SK-N-SH (cell line): Measurements from ENCODE around the gene NUMBL.

Source experiments
- CTCF ChIP-seq: fragments of 200-600 bp; sonication (generic); IDR thresholded peaks from 2 replicates; pipeline ENCODE4 v1.6.1; 2017; ENCODE audit warnings: antibody characterized with exemption, mild to moderate bottlenecking, moderate library complexity
- EP300 ChIP-seq, 2 experiments: IDR thresholded peaks; 2 replicates each; pipeline versions ENCODE4 v1.4.0 to v1.6.1; 2012; ENCODE audit warnings: borderline replicate concordance in 1 of 2, low read depth in 1 of 2, low read length in 1 of 2
- EZH2phosphoT487 ChIP-seq: fragments of 200-600 bp; sonication (generic); IDR thresholded peaks from 2 replicates; pipeline ENCODE4 v1.6.1; 2017; ENCODE audit warnings: low read depth, mixed run types, mild to moderate bottlenecking, antibody characterized with exemption, moderate library complexity, borderline replicate concordance
- GABPA ChIP-seq: IDR thresholded peaks from 2 replicates; pipeline ENCODE4 v1.4.0; 2012; ENCODE audit warnings: low read depth, mild to moderate bottlenecking
- MAX ChIP-seq: IDR thresholded peaks from 2 replicates; pipeline ENCODE4 v1.4.0; 2012; ENCODE audit warnings: low read depth
- MXI1 ChIP-seq: IDR thresholded peaks from 2 replicates; pipeline ENCODE4 v1.6.1; 2012; ENCODE audit warnings: mild to moderate bottlenecking, low read depth, low read length, improper control_type of control experiment
- NFIC ChIP-seq: IDR thresholded peaks from 2 replicates; pipeline ENCODE4 v1.4.0; 2012; ENCODE audit warnings: borderline replicate concordance
- PBX3 ChIP-seq: IDR thresholded peaks from 2 replicates; pipeline ENCODE4; 2012
- RAD21 ChIP-seq: IDR thresholded peaks from 2 replicates; pipeline ENCODE4 v1.6.1; 2012; ENCODE audit warnings: mild to moderate bottlenecking, low read length
- REST ChIP-seq: IDR thresholded peaks from 2 replicates; pipeline ENCODE4 v1.6.1; 2012; ENCODE audit warnings: mild to moderate bottlenecking, low read depth, low read length, moderate library complexity
- SMC3 ChIP-seq: IDR thresholded peaks from 2 replicates; pipeline ENCODE4 v1.6.1; 2012; ENCODE audit warnings: low read depth, low read length, improper control_type of control experiment
- TCF12 ChIP-seq: IDR thresholded peaks from 2 replicates; pipeline ENCODE4 v1.4.0; 2012
- USF1 ChIP-seq: IDR thresholded peaks from 2 replicates; pipeline ENCODE4 v1.4.0; 2012; ENCODE audit warnings: low read depth, borderline replicate concordance

- TF ChIP-seq MAX (no peak), CTCF (no peak), TCF12 (no peak), REST (no peak), NFIC (no peak), USF1 (no peak), RAD21 (no peak), GABPA (no peak), SMC3 (no peak), EZH2phosphoT487 (no peak), EP300 (IDR thresholded peaks at IDR 0.05; ENCODE audit: borderline replicate concordance in 1 of 2, low read depth in 1 of 2, low read length in 1 of 2) (no peak), PBX3 (no peak), MXI1 (no peak)
Observed at GRCh38 chr19:40622773-40623075, 67.7 kb downstream of the NUMBL start.
